K562 (cell line): ENCODE measurements around the gene TMEM38B. TPM values are rescaled to one million over a fixed set of nuclear protein-coding genes. Genes with fewer than 3 reads are reported as not detected.
A peak's percentile ranks its signal among the peaks of the same experiment; 100 is the strongest.

Experiments used
- ADNP ChIP-seq: fragments of 200-800 bp; sonication (Bioruptor generic); IDR thresholded peaks from 2 replicates; pipeline ENCODE4 v1.6.1; 2016; ENCODE audit warnings: missing genetic modification characterization, missing compliant biosample characterization
- ARHGAP35 ChIP-seq: fragments of 450-650 bp; IDR thresholded peaks from 2 replicates; pipeline ENCODE4 v1.6.1; 2018; ENCODE audit not compliant: partially characterized antibody
- CEBPB ChIP-seq: fragments of 450-650 bp; IDR thresholded peaks from 2 replicates; pipeline ENCODE4 v1.6.1; 2016; ENCODE audit warnings: missing genetic modification characterization, missing compliant biosample characterization
- DIDO1 ChIP-seq: fragments of 450-650 bp; IDR thresholded peaks from 2 replicates; pipeline ENCODE4 v1.6.1; 2016; ENCODE audit warnings: low read depth, missing biosample characterization, missing genetic modification characterization
- MYC ChIP-seq, 2 experiments: fragments of 250-450 bp in 1 of 2; sonication (Bioruptor Pico) in 1 of 2; IDR thresholded peaks; 2 replicates each; pipeline versions ENCODE4 v1.5.1 to v1.6.1; 2012 to 2021; ENCODE audit warnings: low read depth in 2 of 2, borderline replicate concordance in 1 of 2, improper control_type of control experiment in 1 of 2, low read length in 1 of 2, mild to moderate bottlenecking in 1 of 2, moderate library complexity in 1 of 2
- NELFE ChIP-seq: IDR thresholded peaks from 2 replicates; pipeline ENCODE4 v1.6.1; 2011; ENCODE audit warnings: mild to moderate bottlenecking; ENCODE audit not compliant: insufficient read depth, insufficient read length
- POLR2AphosphoS2 ChIP-seq: IDR thresholded peaks from 2 replicates; pipeline ENCODE4 v1.6.1; 2012; ENCODE audit warnings: low read length, improper control_type of control experiment
- TRIM24 ChIP-seq, 2 experiments: fragments of 450-650 bp; IDR thresholded peaks; 2 replicates each; pipeline ENCODE4 v1.6.1; 2016
- U2AF1 ChIP-seq: fragments of 200-400 bp; formaldehyde crosslinking; optimal IDR thresholded peaks from 2 replicates; pipeline ENCODE3; 2017; ENCODE audit warnings: mild to moderate bottlenecking, low read depth, low read length, moderate library complexity
- ZKSCAN1 ChIP-seq: fragments of 150-350 bp; IDR thresholded peaks from 2 replicates; pipeline ENCODE4 v1.6.1; 2016; ENCODE audit warnings: low read depth, low read length
- ZNF146 ChIP-seq: IDR thresholded peaks from one replicate; pipeline ENCODE4 v1.6.1; 2018; ENCODE audit warnings: missing compliant biosample characterization; ENCODE audit not compliant: unreplicated experiment
- polyA plus RNA-seq, 8 experiments: library from polyadenylated mRNA; depleted of rRNA in 4 of 8; stranded (reverse) in 5 of 8; unstranded in 3 of 8; fragments of >200 nt; fragmentation: Nextera tagmentation in 2 of 8; fragmentation: Illumina TruSeq in 1 of 8; extraction: Ambion mirVana in 2 of 8; extraction: Trizol in 1 of 8; gene quantifications; 2 replicates each; pipeline versions ENCODE4 v1.2.1 to v1.2.3, GENCODE V29; 2011 to 2014; ENCODE audit warnings: inconsistent platforms in 1 of 8, missing spikeins in 1 of 8
- total RNA-seq, 7 experiments: library from RNA; depleted of rRNA in 6 of 7; stranded (reverse); fragments of >200 nt in 6 of 7; fragmentation: Illumina TruSeq in 2 of 7; extraction: Trizol in 2 of 7; gene quantifications; 2 replicates each; pipeline versions ENCODE4 v1.2.1 to v1.2.3, GENCODE V29; 2011 to 2021; ENCODE audit warnings: low replicate concordance in 1 of 7
- TF ChIP-seq, protein P1 (sequence below), 2 experiments: fragments of 450-650 bp; formaldehyde crosslinking in 1 of 2; IDR thresholded peaks; 2 replicates each; pipeline versions ENCODE4 v1.4.0 to v1.6.1; 2014 to 2020; ENCODE audit warnings: mild to moderate bottlenecking in 2 of 2, borderline replicate concordance in 1 of 2, low read depth in 1 of 2
- TF ChIP-seq, protein P2 (sequence below): fragments of 200-400 bp; formaldehyde crosslinking; IDR thresholded peaks from 2 replicates; pipeline ENCODE4 v1.6.1; 2017; ENCODE audit warnings: mild to moderate bottlenecking, low read depth, low read length, moderate library complexity
- TF ChIP-seq, protein P3 (sequence below), 2 experiments: fragments of 450-650 bp; conservative IDR thresholded peaks; 2 replicates each; pipeline ENCODE4 v1.6.1; 2017; ENCODE audit warnings: mild to moderate bottlenecking in 2 of 2, moderate library complexity in 2 of 2

TMEM38B gene
- total and polyA plus RNA-seq, 9 of the 15 experiments (the other 6 are each of a cell fraction or from before 2014, with no cell fraction given) = 26.0 to 57.5 (median 38.5) TPM

DNA sequence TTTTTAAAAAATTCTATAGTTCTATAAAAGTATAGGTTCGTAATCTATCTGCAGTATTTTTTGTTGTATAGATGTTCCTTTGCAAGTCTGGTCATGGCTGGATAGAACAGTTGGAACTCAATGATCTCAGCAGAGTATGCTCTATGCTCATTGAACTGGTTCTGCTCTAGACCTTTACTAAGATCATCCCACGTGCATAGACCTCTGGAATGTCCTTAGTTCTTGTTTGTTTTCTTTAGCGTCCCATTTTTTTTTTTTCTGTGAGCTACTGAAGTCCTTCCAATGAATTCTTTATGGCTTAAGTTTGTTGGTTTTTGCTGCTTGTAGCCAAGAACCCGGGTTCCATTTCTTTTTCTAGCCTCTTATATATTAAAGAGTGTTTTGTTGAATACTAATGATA is 3.5 kb downstream of the TMEM38B start (continued):
- TF ChIP-seq TRIM24 (IDR thresholded peaks at IDR 0.05) (no peak), NELFE (no peak), CEBPB (tag) (no peak), U2AF1 (no peak), ZNF146 (CRISPR knock-in tag) (no peak), POLR2AphosphoS2 (no peak), MYC (IDR thresholded peaks at IDR 0.05; ENCODE audit: low read depth, low read length) (0 out of 2 replicates have a peak, but pooled peaks have one; percentile 25), MYC (CRISPR knock-in tag; IDR thresholded peaks at IDR 0.05; ENCODE audit: borderline replicate concordance, low read depth) (no peak), DIDO1 (tag) (no peak), ZKSCAN1 (no peak), ADNP (tag) (no peak), ARHGAP35 (no peak)
- TF ChIP-seq, protein P1, sequence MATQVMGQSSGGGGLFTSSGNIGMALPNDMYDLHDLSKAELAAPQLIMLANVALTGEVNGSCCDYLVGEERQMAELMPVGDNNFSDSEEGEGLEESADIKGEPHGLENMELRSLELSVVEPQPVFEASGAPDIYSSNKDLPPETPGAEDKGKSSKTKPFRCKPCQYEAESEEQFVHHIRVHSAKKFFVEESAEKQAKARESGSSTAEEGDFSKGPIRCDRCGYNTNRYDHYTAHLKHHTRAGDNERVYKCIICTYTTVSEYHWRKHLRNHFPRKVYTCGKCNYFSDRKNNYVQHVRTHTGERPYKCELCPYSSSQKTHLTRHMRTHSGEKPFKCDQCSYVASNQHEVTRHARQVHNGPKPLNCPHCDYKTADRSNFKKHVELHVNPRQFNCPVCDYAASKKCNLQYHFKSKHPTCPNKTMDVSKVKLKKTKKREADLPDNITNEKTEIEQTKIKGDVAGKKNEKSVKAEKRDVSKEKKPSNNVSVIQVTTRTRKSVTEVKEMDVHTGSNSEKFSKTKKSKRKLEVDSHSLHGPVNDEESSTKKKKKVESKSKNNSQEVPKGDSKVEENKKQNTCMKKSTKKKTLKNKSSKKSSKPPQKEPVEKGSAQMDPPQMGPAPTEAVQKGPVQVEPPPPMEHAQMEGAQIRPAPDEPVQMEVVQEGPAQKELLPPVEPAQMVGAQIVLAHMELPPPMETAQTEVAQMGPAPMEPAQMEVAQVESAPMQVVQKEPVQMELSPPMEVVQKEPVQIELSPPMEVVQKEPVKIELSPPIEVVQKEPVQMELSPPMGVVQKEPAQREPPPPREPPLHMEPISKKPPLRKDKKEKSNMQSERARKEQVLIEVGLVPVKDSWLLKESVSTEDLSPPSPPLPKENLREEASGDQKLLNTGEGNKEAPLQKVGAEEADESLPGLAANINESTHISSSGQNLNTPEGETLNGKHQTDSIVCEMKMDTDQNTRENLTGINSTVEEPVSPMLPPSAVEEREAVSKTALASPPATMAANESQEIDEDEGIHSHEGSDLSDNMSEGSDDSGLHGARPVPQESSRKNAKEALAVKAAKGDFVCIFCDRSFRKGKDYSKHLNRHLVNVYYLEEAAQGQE (IDR thresholded peaks at IDR 0.05; ENCODE audit: borderline replicate concordance) = 0 out of 2 replicates have a peak, but pooled peaks have one; percentile 8
- TF ChIP-seq, protein P1 (CRISPR knock-in tag; IDR thresholded peaks at IDR 0.05; ENCODE audit: low read depth) = no peak
- TF ChIP-seq, protein P2, sequence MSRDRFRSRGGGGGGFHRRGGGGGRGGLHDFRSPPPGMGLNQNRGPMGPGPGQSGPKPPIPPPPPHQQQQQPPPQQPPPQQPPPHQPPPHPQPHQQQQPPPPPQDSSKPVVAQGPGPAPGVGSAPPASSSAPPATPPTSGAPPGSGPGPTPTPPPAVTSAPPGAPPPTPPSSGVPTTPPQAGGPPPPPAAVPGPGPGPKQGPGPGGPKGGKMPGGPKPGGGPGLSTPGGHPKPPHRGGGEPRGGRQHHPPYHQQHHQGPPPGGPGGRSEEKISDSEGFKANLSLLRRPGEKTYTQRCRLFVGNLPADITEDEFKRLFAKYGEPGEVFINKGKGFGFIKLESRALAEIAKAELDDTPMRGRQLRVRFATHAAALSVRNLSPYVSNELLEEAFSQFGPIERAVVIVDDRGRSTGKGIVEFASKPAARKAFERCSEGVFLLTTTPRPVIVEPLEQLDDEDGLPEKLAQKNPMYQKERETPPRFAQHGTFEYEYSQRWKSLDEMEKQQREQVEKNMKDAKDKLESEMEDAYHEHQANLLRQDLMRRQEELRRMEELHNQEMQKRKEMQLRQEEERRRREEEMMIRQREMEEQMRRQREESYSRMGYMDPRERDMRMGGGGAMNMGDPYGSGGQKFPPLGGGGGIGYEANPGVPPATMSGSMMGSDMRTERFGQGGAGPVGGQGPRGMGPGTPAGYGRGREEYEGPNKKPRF = no peak
- TF ChIP-seq, protein P3, sequence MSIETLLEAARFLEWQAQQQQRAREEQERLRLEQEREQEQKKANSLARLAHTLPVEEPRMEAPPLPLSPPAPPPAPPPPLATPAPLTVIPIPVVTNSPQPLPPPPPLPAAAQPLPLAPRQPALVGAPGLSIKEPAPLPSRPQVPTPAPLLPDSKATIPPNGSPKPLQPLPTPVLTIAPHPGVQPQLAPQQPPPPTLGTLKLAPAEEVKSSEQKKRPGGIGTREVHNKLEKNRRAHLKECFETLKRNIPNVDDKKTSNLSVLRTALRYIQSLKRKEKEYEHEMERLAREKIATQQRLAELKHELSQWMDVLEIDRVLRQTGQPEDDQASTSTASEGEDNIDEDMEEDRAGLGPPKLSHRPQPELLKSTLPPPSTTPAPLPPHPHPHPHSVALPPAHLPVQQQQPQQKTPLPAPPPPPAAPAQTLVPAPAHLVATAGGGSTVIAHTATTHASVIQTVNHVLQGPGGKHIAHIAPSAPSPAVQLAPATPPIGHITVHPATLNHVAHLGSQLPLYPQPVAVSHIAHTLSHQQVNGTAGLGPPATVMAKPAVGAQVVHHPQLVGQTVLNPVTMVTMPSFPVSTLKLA (conservative IDR thresholded peaks at IDR 0.05) = peak; percentile 33 to 57; a peak in 1 of 4 replicates
